ENCODE measurements around the gene CAMK1G. TPM values are rescaled to one million over a fixed set of nuclear protein-coding genes. Genes with fewer than 3 reads are reported as not detected.

The CAMK1G gene
- total and polyA plus RNA-seq, 2 experiments from 2014 or later = 0.32 to 0.76 TPM

DNA sequence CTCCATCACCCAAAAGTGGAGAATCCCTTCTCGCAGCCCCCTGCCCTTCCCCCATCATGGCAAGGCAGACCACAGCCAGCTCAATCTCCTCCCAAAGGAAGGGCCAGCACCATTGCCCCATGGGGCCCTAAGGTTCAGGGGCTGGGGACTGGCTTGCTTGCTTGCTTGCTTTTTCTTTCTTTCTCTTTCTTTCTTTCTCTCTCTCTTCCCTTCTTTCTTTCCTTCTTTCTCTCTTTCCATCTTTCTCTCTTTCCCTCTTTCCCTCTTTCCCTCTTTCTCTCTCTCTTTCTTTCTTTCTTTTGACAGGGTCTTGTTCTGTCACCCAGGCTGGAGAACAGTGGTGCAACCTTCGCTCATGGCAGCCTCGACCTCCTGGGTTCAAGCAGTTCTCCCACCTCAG is 38.1 kb upstream of the CAMK1G start:
- H3K36me3 Mint-ChIP-seq (ENCODE audit: low read depth) = no peaks in the 10 kb centered on the region
- no peaks in the 10 kb centered on the region for H3K79me2 ChIP-seq (replicated peaks; ENCODE audit: insufficient read depth)
- H2AFZ ChIP-seq = no peak overlapping the region
- H3K4me1 Mint-ChIP-seq = peaks cover 13% of the 10 kb centered on the region
- no peak overlapping the region for H3K27ac ChIP-seq (ENCODE audit: low read depth)
- H3K4me1 ChIP-seq (ENCODE audit: insufficient read depth) = peaks cover 3% of the 10 kb centered on the region; the same call in 1 of the 2 replicates
- 0 out of 2 replicates have a peak, but pooled peaks cover 9% of the 10 kb centered on the region for H3K9me2 ChIP-seq (ENCODE audit: insufficient read depth)
- no peak overlapping the region for H3K4me3 Mint-ChIP-seq
- no peak for ATAC-seq
- H3F3A ChIP-seq (replicated peaks; ENCODE audit: low read depth) = no peaks in the 10 kb centered on the region
- no peak overlapping the region for H3K27ac Mint-ChIP-seq
- TF ChIP-seq STAT1 (IDR thresholded peaks at IDR 0.05; ENCODE audit: unreplicated experiment) (no peak), ZNF114 (CRISPR knock-in tag; IDR thresholded peaks at IDR 0.05) (no peak), CREB1 (CRISPR knock-in tag; IDR thresholded peaks at IDR 0.05; ENCODE audit: low read depth) (no peak), JUNB (IDR thresholded peaks at IDR 0.05; ENCODE audit: unreplicated experiment) (no peak)
- TF ChIP-seq, protein P1, sequence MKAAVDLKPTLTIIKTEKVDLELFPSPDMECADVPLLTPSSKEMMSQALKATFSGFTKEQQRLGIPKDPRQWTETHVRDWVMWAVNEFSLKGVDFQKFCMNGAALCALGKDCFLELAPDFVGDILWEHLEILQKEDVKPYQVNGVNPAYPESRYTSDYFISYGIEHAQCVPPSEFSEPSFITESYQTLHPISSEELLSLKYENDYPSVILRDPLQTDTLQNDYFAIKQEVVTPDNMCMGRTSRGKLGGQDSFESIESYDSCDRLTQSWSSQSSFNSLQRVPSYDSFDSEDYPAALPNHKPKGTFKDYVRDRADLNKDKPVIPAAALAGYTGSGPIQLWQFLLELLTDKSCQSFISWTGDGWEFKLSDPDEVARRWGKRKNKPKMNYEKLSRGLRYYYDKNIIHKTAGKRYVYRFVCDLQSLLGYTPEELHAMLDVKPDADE (IDR thresholded peaks at IDR 0.05) = no peak
- TF ChIP-seq, protein P2, sequence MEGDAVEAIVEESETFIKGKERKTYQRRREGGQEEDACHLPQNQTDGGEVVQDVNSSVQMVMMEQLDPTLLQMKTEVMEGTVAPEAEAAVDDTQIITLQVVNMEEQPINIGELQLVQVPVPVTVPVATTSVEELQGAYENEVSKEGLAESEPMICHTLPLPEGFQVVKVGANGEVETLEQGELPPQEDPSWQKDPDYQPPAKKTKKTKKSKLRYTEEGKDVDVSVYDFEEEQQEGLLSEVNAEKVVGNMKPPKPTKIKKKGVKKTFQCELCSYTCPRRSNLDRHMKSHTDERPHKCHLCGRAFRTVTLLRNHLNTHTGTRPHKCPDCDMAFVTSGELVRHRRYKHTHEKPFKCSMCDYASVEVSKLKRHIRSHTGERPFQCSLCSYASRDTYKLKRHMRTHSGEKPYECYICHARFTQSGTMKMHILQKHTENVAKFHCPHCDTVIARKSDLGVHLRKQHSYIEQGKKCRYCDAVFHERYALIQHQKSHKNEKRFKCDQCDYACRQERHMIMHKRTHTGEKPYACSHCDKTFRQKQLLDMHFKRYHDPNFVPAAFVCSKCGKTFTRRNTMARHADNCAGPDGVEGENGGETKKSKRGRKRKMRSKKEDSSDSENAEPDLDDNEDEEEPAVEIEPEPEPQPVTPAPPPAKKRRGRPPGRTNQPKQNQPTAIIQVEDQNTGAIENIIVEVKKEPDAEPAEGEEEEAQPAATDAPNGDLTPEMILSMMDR (conservative IDR thresholded peaks at IDR 0.05; ENCODE audit: low read depth in 2 of 2) = no peak
- H3K36me3 ChIP-seq (ENCODE audit: insufficient read depth) = no peaks in the 10 kb centered on the region
- no peak overlapping the region for H3K4me3 ChIP-seq
- no peaks in the 10 kb centered on the region for H3K27me3 ChIP-seq (ENCODE audit: insufficient read depth)
- no peaks in the 10 kb centered on the region for H3K9me3 Mint-ChIP-seq
- no peak overlapping the region for H3K4me2 ChIP-seq
- no peak for DNase-seq (ENCODE audit: low spot score)
- H3K27me3 Mint-ChIP-seq (ENCODE audit: insufficient read depth, low read depth, poor library complexity) = peaks cover 4% of the 10 kb centered on the region
- H4K20me1 ChIP-seq (replicated peaks; ENCODE audit: insufficient read depth) = no peaks in the 10 kb centered on the region

DNA sequence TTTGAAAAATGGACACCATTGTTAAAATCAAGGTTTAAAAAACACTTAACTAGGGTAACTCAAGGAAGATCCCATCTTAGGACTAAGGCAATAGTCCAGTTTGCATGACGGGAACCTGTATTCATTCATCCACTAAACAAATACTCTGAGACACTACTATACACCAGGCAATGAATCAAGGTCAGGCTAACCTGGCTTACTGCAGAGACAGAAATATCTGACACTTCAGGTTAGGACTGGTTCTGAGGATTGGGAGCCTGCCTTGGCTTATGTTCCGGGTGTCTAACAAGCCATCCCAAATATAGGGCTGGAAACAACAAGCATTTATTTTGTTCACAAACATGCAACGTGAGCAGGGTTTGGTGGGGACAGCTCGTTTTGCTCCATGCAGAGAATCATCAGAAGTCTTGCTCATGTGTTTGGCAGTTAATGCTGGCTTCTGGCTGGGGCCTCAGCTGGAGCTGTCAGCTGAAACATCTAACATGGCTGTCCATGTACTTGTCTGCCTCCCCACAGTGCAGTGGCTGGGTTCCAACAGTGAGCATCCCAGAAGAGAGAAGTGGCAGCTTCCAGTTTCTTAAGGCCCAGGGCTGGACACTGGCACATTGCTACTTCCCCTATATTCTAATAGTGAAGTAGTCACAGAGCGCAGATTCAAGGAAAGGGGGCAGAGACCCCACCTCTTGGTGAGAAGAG is 37.0 kb upstream of the CAMK1G start:
- Histone ChIP-seq H3K4me2 (no peak overlapping the region), H4K20me1 (replicated peaks; ENCODE audit: insufficient read depth) (no peaks in the 10 kb centered on the region), H3K4me3 (no peak overlapping the region), H3K9me2 (ENCODE audit: insufficient read depth) (0 out of 2 replicates have a peak, but pooled peaks cover 6% of the 10 kb centered on the region), H3K4me1 (ENCODE audit: insufficient read depth) (peaks cover 3% of the 10 kb centered on the region; the same call in 1 of the 2 replicates), H3K27ac (ENCODE audit: low read depth) (no peak overlapping the region), H2AFZ (no peak overlapping the region), H3K36me3 (ENCODE audit: insufficient read depth) (no peaks in the 10 kb centered on the region), H3K79me2 (replicated peaks; ENCODE audit: insufficient read depth) (no peaks in the 10 kb centered on the region), H3K27me3 (ENCODE audit: insufficient read depth) (no peaks in the 10 kb centered on the region), H3F3A (replicated peaks; ENCODE audit: low read depth) (no peaks in the 10 kb centered on the region)
- TF ChIP-seq EZH2 (IDR thresholded peaks at IDR 0.05; ENCODE audit: low read depth, unreplicated experiment) (no peak), JUNB (IDR thresholded peaks at IDR 0.05; ENCODE audit: unreplicated experiment) (no peak), POLR2AphosphoS5 (IDR thresholded peaks at IDR 0.05; ENCODE audit: low read depth) (no peak), EZH2phosphoT487 (IDR thresholded peaks at IDR 0.05; ENCODE audit: unreplicated experiment) (no peak), NANOG (IDR thresholded peaks at IDR 0.05; ENCODE audit: borderline replicate concordance) (no peak), ZNF331 (CRISPR knock-in tag; IDR thresholded peaks at IDR 0.05; ENCODE audit: low read depth) (no peak)
- Mint-ChIP-seq H3K4me3 (no peak overlapping the region), H3K27me3 (ENCODE audit: insufficient read depth, low read depth, poor library complexity) (peaks cover 4% of the 10 kb centered on the region), H3K36me3 (ENCODE audit: low read depth) (no peaks in the 10 kb centered on the region), H3K4me1 (peaks cover 13% of the 10 kb centered on the region), H3K27ac (no peak overlapping the region), H3K9me3 (no peaks in the 10 kb centered on the region)
- ATAC-seq (no peak), DNase-seq (ENCODE audit: low spot score) (no peak)
